Measurements from ENCODE around the gene PDXP. TPM values are rescaled to one million over a fixed set of nuclear protein-coding genes. Genes with fewer than 3 reads are reported as not detected.

Gene PDXP
- total and polyA plus RNA-seq, 2 of the 13 experiments (the other 11 are each of a cell fraction or from before 2014, with no cell fraction given) = 58.2 to 70.6 TPM

GRCh38 chr22:37674951-37675929 is 16.7 kb downstream of the PDXP start, which contains the start of gene LGALS1 (continued):
- TF ChIP-seq FOXA1 (IDR thresholded peaks at IDR 0.05) (no peak), FOXA1 (CRISPR knock-in tag; IDR thresholded peaks at IDR 0.05) (no peak), ZNF260 (CRISPR knock-in tag; IDR thresholded peaks at IDR 0.05; ENCODE audit: borderline replicate concordance, low read depth) (no peak), ZNF549 (CRISPR knock-in tag; IDR thresholded peaks at IDR 0.05) (no peak), CENPBD1 (CRISPR knock-in tag; IDR thresholded peaks at IDR 0.05; ENCODE audit: borderline replicate concordance, low read depth) (no peak), ZNF652 (CRISPR knock-in tag; IDR thresholded peaks at IDR 0.05; ENCODE audit: borderline replicate concordance, low read depth) (no peak), HIC2 (CRISPR knock-in tag; IDR thresholded peaks at IDR 0.05; ENCODE audit: low read depth) (no peak), ZNF513 (CRISPR knock-in tag; conservative IDR thresholded peaks at IDR 0.05) (no peak), THAP7 (CRISPR knock-in tag; IDR thresholded peaks at IDR 0.05) (peak; percentile 83; the same call in 1 of the 2 replicates), TFDP1 (CRISPR knock-in tag; IDR thresholded peaks at IDR 0.05; ENCODE audit: borderline replicate concordance) (peak; percentile 52; the same call in 1 of the 2 replicates), SP1 (IDR thresholded peaks at IDR 0.05) (no peak), SP1 (CRISPR knock-in tag; IDR thresholded peaks at IDR 0.05) (peak; percentile 85), KLF15 (CRISPR knock-in tag; IDR thresholded peaks at IDR 0.05; ENCODE audit: borderline replicate concordance) (no peak), CEBPB (IDR thresholded peaks at IDR 0.05; ENCODE audit: borderline replicate concordance, low read depth, low read length) (no peak), ZBTB43 (CRISPR knock-in tag; conservative IDR thresholded peaks at IDR 0.05) (no peak), TBX2 (CRISPR knock-in tag; IDR thresholded peaks at IDR 0.05; ENCODE audit: borderline replicate concordance) (peak; percentile 66), CBX1 (IDR thresholded peaks at IDR 0.05; ENCODE audit: low read depth) (no peak), ZNF546 (CRISPR knock-in tag; conservative IDR thresholded peaks at IDR 0.05) (0 out of 2 replicates have a peak, but pooled peaks have one; percentile 39), CENPX (CRISPR knock-in tag; IDR thresholded peaks at IDR 0.05) (no peak), ZSCAN31 (CRISPR knock-in tag; IDR thresholded peaks at IDR 0.05; ENCODE audit: low read depth) (0 out of 2 replicates have a peak, but pooled peaks have one; percentile 46), ESRRA (CRISPR knock-in tag; IDR thresholded peaks at IDR 0.05; ENCODE audit: low read depth) (no peak)

All from HepG2 (cell line).